Esophagus muscularis mucosa (tissue), 4 donors: ENCODE data around the gene UCHL3.

ENCODE experiments used
- CTCF ChIP-seq, 3 experiments: fragments of 200-600 bp in 2 of 3; fragments of 450-650 bp in 1 of 3; sonication (generic) in 2 of 3; IDR thresholded peaks; one replicate each; pipeline ENCODE4 v1.5.1; 2017 to 2019; ENCODE audit warnings: antibody characterized with exemption in 3 of 3, mild to moderate bottlenecking in 2 of 3, moderate library complexity in 1 of 3
- EP300 ChIP-seq: sonication (generic); formaldehyde crosslinking; IDR thresholded peaks from one replicate; pipeline ENCODE4 v1.6.1; 2017; ENCODE audit warnings: antibody characterized with exemption
- POLR2A ChIP-seq: fragments of 450-650 bp; IDR thresholded peaks from one replicate; pipeline ENCODE4 v1.6.1; 2017; ENCODE audit warnings: antibody characterized with exemption, moderate library complexity, mild to moderate bottlenecking, low read depth
- POLR2AphosphoS5 ChIP-seq, 2 donors: sonication (generic); formaldehyde crosslinking; IDR thresholded peaks; one replicate each; pipeline ENCODE4 v1.6.1; 2017; ENCODE audit warnings: antibody characterized with exemption in 2 of 2

- no peak for TF ChIP-seq CTCF (IDR thresholded peaks at IDR 0.05)
- TF ChIP-seq POLR2A, result no peak
- TF ChIP-seq EP300, result no peak
- no peak for TF ChIP-seq POLR2AphosphoS5 (IDR thresholded peaks at IDR 0.05)
Measured at GRCh38 chr13:75581874-75582640, 32.5 kb downstream of the UCHL3 start.
